Fibroblast of villous mesenchyme (primary cell): ENCODE measurements around the gene ADIPOQ. TPM values are rescaled to one million over a fixed set of nuclear protein-coding genes. Genes with fewer than 3 reads are reported as not detected.
"Not testable (repeated sequence)": the region's sequence is repeated elsewhere in the genome, so short reads cannot be mapped to it uniquely, and the experiment has no call there.

Experiments used
- DNase-seq: peaks from one replicate; pipeline ENCODE4 v3.0.0-alpha.2; 2010; ENCODE audit warnings: low read depth
- H3K4me3 ChIP-seq: 2 replicates; pipeline ENCODE4 v1.5.1; 2011; ENCODE audit warnings: low read depth, mild to moderate bottlenecking, low read length
- total RNA-seq: library from RNA; depleted of rRNA; stranded (reverse); fragments of >200 nt; gene quantifications from 2 replicates; pipeline ENCODE4 v1.2.3, GENCODE V29; 2012
- TF ChIP-seq, protein P1 (sequence below): IDR thresholded peaks from 2 replicates; pipeline ENCODE4 v1.5.1; 2012; ENCODE audit warnings: low read depth, mild to moderate bottlenecking, low read length; ENCODE audit not compliant: insufficient read depth

Gene ADIPOQ
- not detected in 2 replicates for total RNA-seq

DNA sequence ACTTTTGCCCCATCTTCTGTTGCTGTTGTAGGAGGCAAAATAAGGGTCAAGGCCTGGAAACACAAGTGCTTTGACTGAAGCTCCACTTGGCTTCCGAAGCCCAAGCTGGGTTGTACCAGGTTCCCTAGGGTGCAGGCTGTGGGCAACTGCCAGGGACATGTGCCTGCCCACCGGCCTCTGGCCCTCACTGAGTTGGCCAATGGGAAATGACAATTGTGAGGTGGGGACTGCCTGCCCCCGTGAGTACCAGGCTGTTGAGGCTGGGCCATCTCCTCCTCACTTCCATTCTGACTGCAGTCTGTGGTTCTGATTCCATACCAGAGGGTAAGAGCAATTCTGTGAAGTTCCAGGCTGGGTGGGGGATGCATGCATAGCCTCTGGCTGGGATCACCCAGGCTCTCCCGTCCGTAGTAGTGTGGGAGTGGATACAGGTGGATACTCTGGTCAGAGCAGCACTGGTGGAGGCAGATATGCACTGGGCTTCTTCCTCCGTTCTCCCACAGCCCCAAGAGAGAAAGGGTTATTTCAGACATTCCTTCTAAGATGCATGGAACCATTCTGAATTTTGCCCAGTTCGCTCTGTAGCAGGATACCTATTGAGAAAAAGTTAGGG lies at the start of gene ADIPOQ:
TSS of gene ADIPOQ (plus strand) at position 285 of the 613 bp plus-strand sequence. CDS start 10,349 bp downstream, outside the sequence.
- DNase-seq, result no peak
- no peak within 1 kb of the TSS for H3K4me3 ChIP-seq
- TF ChIP-seq, protein P1, sequence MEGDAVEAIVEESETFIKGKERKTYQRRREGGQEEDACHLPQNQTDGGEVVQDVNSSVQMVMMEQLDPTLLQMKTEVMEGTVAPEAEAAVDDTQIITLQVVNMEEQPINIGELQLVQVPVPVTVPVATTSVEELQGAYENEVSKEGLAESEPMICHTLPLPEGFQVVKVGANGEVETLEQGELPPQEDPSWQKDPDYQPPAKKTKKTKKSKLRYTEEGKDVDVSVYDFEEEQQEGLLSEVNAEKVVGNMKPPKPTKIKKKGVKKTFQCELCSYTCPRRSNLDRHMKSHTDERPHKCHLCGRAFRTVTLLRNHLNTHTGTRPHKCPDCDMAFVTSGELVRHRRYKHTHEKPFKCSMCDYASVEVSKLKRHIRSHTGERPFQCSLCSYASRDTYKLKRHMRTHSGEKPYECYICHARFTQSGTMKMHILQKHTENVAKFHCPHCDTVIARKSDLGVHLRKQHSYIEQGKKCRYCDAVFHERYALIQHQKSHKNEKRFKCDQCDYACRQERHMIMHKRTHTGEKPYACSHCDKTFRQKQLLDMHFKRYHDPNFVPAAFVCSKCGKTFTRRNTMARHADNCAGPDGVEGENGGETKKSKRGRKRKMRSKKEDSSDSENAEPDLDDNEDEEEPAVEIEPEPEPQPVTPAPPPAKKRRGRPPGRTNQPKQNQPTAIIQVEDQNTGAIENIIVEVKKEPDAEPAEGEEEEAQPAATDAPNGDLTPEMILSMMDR, result no peak

DNA sequence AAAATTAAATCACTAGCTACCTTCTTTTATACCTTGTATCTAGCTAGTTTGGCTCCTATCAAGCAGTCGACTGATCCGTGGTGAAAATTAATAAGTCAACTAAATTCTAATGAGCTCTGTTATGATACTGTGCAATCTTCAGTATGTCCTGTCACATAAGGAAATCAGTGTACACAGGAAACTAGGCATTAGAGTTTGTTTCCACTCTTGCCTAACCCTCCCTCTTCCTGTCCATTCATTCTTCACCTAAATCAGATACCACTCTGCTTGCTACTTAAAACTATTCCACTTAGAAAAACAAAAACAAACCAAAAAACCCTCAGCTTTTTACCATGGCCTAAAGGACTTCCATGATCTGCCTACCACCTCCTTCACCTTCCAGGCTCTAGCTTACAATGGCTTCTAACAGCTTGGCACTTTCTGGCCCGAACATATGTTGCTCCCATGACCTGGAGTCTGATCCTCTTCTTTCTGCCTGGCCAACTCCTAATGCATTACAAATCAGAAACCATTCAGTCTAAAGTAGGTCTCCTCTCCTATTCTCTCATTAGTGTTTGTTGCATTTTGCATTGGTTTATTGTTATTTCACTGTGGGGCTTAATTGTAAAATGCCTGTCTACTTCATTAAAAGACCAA lies 44.2 kb upstream of the ADIPOQ start:
- H3K4me3 ChIP-seq, result no peak overlapping the region
- no peak for DNase-seq
- TF ChIP-seq, protein P1, result no peak

DNA sequence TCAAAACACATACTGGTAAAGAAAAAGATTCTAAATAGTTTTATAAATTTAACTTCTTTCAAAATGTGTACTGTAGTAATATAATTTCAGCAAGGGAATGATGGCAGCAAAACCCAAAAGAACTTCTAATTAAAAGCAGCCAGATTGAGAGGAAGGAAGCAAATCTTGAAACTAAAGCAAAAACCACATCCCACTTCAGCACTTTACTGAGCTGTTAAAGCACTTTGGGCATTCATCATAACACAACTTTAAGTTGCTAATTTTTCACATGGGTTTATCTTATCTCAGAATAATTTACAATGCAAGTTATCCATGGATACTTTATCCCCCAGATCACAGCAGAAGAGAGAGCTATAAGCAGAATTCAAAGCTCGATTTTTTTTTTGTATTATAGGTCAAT lies 42.2 kb upstream of the ADIPOQ start:
- no peak for DNase-seq
- TF ChIP-seq, protein P1, result no peak

DNA sequence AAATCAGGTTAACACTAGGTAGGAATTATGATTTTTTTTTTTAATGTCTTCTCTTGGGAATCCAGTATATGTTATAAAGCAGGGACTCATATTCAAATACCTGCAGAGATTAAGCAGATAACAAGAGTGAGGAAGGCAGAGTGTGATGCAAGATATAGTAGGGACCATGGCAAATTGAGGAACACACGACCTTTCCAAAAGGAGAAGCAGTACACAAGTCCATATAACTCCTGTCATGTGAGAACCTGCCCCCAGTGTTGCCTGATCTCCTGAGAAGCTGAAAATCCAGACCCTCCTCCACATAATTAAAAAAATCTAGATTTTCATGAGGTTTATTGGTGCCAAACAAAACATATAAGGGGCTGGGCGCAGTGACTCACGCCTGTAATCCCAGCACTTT lies 39.8 kb upstream of the ADIPOQ start:
- no peak for DNase-seq
- no peak overlapping the region for H3K4me3 ChIP-seq
- TF ChIP-seq, protein P1, result no peak

More for the DNA sequence above, 42.2 kb upstream of the ADIPOQ start:
- no peak overlapping the region for H3K4me3 ChIP-seq

DNA sequence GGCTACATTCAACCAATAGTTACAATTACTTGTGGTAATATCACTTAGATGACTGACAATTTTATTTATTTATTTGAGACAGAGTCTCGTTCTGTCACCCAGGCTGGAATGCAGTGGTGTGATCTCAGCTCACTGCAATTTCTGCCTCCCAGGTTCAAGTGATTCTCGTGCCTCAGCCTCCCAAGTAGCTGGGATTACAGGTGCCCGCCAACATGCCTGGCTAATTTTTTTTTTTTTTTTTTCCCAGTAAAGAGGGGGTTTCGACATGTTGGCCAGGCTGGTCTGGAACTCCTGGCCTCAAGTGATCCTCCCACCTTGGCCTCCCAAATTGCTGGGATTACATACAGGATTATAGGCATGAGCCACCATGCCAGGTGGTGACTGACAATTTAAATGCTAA lies 39.1 kb upstream of the ADIPOQ start:
- H3K4me3 ChIP-seq, DNase-seq: not testable (repeated sequence)

DNA sequence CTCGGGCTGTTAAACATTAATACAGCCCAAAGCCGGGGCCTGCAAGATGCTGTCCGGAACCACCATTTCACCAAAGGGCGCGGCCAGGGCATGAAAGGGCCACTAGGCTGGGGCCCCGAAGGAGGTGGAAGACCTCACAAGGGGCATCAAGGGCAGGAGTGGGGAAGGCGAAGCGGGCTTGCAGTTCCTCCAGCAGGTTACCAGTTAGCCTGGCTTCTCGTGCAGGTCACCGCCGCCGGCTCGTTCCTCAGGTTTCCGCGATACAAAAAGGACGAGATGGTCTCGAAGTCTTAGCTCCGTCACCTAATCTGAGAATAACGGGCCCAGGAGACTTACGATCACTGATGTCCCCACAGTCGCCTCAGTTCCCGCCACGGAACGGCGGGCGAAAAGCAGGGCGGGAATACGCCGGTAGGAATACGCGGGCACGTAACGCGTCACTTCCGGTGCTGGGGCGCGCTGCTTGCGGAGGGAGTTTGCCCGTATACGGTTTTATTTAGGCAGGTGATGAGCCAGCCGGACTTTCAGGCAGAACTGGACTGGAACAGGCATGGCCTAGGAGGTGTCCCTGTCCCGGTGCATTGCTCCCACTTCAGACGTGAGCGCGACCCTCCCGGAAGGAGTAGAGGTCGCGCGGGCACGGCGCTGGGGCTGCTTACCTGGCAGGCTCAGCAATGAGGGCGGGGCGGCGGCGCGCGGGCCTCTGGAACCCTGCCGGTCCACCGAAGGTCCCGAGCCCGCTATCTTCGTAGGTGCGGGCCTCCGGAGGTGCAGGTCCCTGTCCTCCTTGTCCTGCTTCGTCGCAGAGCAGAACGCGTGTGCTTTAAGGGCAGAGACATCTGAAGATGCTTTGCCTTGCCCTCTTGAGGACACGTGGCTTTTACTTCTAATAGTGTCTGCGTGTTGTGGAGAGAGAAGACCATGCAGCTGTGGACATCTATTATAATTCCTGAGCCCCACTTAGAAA lies 36.1 kb upstream of the ADIPOQ start, which contains the start of gene RFC4:
TSS of gene RFC4 (minus strand) at position 394 of the 967 bp plus-strand sequence. CDS start 1,769 bp downstream, outside the sequence.
- H3K4me3 ChIP-seq, result peak within 1 kb of the TSS; percentile 82
- TF ChIP-seq, protein P1, result no peak
- DNase-seq, result peak; percentile 60

DNA sequence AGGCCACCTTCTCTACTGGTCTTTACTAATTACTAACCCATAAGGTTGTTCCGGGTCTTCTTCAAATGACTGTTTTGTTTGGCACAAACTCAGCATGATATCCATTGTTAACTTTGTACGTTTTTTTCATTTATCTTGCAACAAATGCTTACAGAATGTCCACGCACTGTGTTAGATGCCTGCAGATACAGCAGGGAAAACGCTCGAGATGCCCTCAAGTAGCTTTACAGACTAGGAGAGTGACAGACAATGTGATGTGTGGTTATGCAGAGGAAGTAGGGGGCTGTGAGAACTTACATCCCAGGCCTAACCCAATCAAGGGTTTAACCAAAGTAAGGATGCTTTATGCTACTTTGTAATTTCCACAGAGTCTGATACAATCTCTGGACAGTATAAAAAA lies 35.3 kb upstream of the ADIPOQ start:
- no peak for DNase-seq
- peak overlapping the region; percentile 82 for H3K4me3 ChIP-seq
- TF ChIP-seq, protein P1, result no peak
